BE2C (cell line): ENCODE measurements around the gene KRT27. TPM values are rescaled to one million over a fixed set of nuclear protein-coding genes. Genes with fewer than 3 reads are reported as not detected.

Source experiments
- DNase-seq: peaks from one replicate; pipeline ENCODE4 v3.0.0-alpha.2; 2020
- H3K27me3 ChIP-seq: fragments of 250-450 bp; sonication (Bioruptor Pico); 2 replicates; pipeline ENCODE4 v1.5.1; 2020; ENCODE audit warnings: mild to moderate bottlenecking
- H3K36me3 ChIP-seq: fragments of 250-450 bp; sonication (Bioruptor Pico); 2 replicates; pipeline ENCODE4 v1.5.1; 2020; ENCODE audit warnings: mild to moderate bottlenecking
- H3K4me1 ChIP-seq: fragments of 250-450 bp; sonication (Bioruptor Pico); 2 replicates; pipeline ENCODE4 v1.5.1; 2020
- H3K4me3 ChIP-seq: 2 replicates; pipeline ENCODE4 v1.5.1; 2011; ENCODE audit warnings: low read depth, low read length
- H3K9me3 ChIP-seq: fragments of 250-450 bp; sonication (Bioruptor Pico); 2 replicates; pipeline ENCODE4 v1.5.1; 2020
- polyA plus RNA-seq: library from polyadenylated mRNA; unstranded; fragments of >200 nt; gene quantifications from one replicate; pipeline ENCODE4 v1.2.1, GENCODE V29; 2012; ENCODE audit warnings: low read depth, missing spikeins; ENCODE audit not compliant: insufficient read length, insufficient read depth
- TF ChIP-seq, protein P1 (sequence below): IDR thresholded peaks from 2 replicates; pipeline ENCODE4 v1.5.1; 2012; ENCODE audit warnings: mild to moderate bottlenecking, low read depth, low read length

Gene KRT27
- polyA plus RNA-seq, result not detected

DNA sequence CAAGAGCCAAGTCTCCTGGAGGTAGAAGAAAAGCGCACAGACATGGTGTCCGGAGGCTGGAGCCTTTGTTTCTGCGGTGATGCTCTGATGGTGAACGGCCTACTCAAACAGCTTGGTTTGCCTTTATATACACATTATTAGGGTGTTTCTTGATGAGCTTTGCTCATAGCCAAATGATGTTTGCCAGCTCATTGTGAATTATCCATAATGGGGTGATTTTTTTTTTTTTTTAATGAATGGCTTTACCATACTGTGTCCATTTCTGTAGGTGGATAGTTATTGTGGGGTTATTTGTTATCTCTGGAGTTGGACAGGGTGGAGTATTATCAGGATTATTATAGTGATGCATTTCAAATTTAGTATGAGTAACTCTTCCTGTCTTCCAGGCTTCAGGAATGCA, at the start of gene KRT27:
Gene KRT27, minus strand, starts transcription at position 101 of the 400 bp plus-strand sequence. Its CDS starts 57 bp downstream, at position 44.
- Histone ChIP-seq H3K36me3 (no peaks in the 10 kb centered on the region), H3K4me1 (no peaks in the 10 kb centered on the region), H3K9me3 (no peaks in the 10 kb centered on the region), H3K27me3 (peaks cover 87% of the 10 kb centered on the region), H3K4me3 (no peak within 1 kb of the TSS)
- TF ChIP-seq, protein P1, sequence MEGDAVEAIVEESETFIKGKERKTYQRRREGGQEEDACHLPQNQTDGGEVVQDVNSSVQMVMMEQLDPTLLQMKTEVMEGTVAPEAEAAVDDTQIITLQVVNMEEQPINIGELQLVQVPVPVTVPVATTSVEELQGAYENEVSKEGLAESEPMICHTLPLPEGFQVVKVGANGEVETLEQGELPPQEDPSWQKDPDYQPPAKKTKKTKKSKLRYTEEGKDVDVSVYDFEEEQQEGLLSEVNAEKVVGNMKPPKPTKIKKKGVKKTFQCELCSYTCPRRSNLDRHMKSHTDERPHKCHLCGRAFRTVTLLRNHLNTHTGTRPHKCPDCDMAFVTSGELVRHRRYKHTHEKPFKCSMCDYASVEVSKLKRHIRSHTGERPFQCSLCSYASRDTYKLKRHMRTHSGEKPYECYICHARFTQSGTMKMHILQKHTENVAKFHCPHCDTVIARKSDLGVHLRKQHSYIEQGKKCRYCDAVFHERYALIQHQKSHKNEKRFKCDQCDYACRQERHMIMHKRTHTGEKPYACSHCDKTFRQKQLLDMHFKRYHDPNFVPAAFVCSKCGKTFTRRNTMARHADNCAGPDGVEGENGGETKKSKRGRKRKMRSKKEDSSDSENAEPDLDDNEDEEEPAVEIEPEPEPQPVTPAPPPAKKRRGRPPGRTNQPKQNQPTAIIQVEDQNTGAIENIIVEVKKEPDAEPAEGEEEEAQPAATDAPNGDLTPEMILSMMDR, result no peak
- no peak for DNase-seq

DNA sequence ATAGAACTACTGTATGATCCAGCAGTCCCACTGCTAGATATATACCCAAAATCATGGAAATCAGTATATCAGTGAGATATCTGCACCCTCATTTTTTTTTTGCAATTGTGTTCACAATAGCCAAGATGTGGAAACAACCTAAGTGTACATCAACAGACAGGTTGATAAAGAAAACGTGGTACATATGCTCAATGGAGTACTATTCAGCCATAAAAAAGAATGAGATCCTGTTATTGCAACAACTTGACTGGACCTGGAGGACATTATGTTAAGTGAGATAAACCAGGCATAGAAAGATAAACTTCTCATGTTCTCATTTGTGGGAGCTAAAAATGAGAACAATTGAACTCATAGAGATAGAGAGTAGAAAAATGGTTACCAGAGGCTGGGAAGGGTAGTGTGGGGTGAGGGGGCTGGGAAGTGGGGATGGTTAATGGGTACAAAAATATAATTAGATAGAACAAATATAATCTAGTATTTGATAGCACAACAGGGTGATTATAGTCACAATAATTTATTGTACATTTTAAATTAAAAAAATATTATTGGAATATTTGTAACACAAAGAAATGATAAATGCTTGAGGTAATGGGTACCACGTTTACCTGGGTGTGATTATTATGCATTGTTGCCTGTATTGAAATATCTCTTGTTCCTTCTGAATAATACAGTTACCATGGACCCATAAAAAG, 47.9 kb upstream of the KRT27 start:
- H3K27me3 ChIP-seq, result no peaks in the 10 kb centered on the region; the same call in 1 of the 2 replicates
- no peak for DNase-seq
- no peaks in the 10 kb centered on the region for H3K9me3 ChIP-seq

DNA sequence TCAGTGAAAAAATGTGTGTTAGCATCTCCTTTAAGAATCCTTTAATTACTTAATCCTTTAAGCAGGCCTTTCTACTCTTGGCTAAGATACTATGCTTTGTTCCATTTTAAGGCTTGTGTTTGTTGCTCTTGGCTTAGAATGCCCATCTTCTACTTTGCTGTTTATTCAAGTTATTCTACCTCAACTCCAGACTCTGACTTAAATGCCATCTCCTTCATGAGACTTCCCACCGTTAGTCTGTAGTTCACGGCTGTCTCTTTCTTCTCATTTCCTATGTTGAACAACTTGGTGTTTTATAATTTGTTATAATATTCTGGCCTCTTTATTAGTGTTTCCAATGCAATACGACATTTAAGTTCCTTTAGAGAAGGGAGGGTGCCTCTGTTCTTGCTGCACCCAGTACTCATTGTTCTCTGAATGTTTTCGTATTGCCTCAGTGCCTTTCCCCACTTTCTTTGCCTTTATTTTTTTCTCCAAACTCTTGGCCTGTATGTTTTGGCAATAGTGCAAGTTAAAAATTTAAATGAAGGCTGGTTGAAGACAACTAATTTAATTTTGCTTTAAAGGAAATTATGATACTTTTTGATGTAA, 46.2 kb upstream of the KRT27 start:
- DNase-seq, result no peak
- Histone ChIP-seq H3K9me3 (no peaks in the 10 kb centered on the region), H3K4me3 (no peak overlapping the region), H3K27me3 (no peaks in the 10 kb centered on the region; the same call in 1 of the 2 replicates), H3K4me1 (no peaks in the 10 kb centered on the region), H3K36me3 (no peaks in the 10 kb centered on the region)
- TF ChIP-seq, protein P1, result no peak

More for the DNA sequence above, 47.9 kb upstream of the KRT27 start:
- no peaks in the 10 kb centered on the region for H3K36me3 ChIP-seq
- TF ChIP-seq, protein P1, result no peak
- H3K4me1 ChIP-seq, result no peaks in the 10 kb centered on the region
- no peak overlapping the region for H3K4me3 ChIP-seq

GRCh38 chr17:40827746-40828453, 45.5 kb upstream of the KRT27 start:
- no peak overlapping the region for H3K4me3 ChIP-seq
- no peaks in the 10 kb centered on the region for H3K36me3 ChIP-seq
- DNase-seq, result no peak
- no peaks in the 10 kb centered on the region; the same call in 1 of the 2 replicates for H3K27me3 ChIP-seq
- H3K9me3 ChIP-seq, result no peaks in the 10 kb centered on the region
- H3K4me1 ChIP-seq, result no peaks in the 10 kb centered on the region
- TF ChIP-seq, protein P1, result no peak

DNA sequence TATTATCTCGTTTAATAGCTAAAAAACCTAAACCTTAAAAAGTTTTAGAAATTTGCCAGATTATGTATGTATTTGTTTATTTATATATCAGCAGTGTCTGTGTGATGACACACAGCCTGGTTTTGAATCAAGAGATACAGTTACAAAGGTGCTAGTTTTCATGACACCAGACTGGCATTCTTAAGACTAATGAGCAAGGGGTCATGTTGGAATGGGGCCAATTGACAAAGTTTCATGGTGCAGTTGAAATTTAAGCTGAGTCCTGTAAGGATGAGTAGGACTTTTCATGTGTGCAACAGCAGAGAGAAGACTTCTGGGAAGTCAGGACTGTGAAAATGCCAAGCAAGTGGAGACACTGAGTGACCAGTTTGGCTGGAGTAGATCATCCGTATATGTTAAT, 43.2 kb upstream of the KRT27 start:
- Histone ChIP-seq H3K27me3 (no peaks in the 10 kb centered on the region; the same call in 1 of the 2 replicates), H3K36me3 (no peaks in the 10 kb centered on the region), H3K4me1 (no peaks in the 10 kb centered on the region), H3K9me3 (no peaks in the 10 kb centered on the region), H3K4me3 (no peak overlapping the region)
- TF ChIP-seq, protein P1, result no peak
- no peak for DNase-seq
